Glomerular endothelial cell (primary cell): ENCODE results near the gene TEX22. TPM values are rescaled to one million over a fixed set of nuclear protein-coding genes. Genes with fewer than 3 reads are reported as not detected.

Experiments used
- DNase-seq: peaks from one replicate; pipeline ENCODE4 v3.0.0-alpha.2; 2011; ENCODE audit warnings: low read depth, low spot score; ENCODE audit errors: extremely low read depth
- total RNA-seq: library from RNA; depleted of rRNA; stranded (reverse); fragments of >200 nt; gene quantifications from 2 replicates; pipeline ENCODE4 v1.2.3, GENCODE V29; 2015

Gene TEX22
- total RNA-seq, 1 donor from 2014 or later, result 0.18 TPM

DNA sequence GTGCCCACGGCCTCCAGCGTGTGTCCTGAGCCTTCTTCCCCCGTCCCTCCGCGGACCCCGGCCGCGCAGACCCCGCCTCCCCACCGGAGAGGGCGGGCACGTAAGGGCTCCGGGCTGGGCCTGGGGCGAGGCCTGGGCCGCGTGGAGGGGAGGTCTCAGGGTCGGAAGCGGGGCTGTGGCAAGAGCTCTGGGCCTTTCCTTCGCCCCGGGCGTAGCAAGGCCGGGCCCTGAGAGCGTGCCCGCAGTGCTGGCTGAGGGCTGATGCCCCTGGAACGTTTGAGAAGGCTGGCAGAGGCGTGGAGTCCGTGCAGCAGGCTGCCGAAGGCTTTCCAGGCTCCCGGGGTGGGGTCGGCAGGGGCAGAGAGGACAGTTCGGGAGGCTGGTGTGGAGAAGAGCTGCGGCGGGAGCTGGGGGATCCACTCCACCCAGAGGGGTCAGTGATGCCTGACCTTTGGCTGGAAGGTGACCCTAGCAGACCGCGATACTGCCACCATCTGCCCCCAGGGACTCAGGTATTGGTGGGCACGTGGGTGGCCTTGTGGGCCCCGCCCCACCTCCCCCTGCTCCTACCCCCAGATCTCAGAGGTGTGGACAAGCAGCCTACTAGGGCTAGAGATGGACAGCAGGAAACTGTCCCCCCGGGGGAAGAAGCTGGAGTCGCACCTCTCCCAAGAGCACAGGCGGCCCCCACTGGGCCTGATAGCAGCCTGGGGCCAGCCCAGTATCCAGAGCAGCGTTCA, 558 bp downstream of the TEX22 start:
- no peak for DNase-seq

- DNase-seq, result no peak
These were observed 1.1 kb downstream of the TEX22 start for GRCh38 chr14:105399466-105399775.

DNA sequence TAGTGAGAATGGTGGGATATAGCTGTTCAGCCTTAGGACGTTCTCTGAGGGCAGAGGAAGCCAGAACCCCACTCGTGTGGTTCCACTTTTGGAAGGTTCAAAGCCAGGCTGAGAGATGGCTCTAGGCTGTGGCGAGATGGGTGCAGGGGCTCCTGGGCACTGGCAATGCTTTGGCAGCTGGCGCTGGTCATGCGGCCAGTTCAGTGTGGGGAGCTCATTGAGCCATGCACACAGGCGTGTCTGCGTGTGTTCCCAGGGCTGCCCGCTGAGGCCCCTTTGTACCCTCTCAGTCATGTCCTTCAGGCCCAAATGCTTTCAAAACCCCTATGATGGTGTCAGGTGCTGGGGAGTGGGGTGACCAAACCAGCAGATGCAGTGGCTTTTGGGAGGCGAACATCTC, 1.7 kb downstream of the TEX22 start:
- DNase-seq, result no peak

- no peak for DNase-seq
These were observed 3.4 kb downstream of the TEX22 start for GRCh38 chr14:105401699-105402098.

- no peak for DNase-seq
These were observed 10.3 kb downstream of the TEX22 start for GRCh38 chr14:105408592-105408991.

DNA sequence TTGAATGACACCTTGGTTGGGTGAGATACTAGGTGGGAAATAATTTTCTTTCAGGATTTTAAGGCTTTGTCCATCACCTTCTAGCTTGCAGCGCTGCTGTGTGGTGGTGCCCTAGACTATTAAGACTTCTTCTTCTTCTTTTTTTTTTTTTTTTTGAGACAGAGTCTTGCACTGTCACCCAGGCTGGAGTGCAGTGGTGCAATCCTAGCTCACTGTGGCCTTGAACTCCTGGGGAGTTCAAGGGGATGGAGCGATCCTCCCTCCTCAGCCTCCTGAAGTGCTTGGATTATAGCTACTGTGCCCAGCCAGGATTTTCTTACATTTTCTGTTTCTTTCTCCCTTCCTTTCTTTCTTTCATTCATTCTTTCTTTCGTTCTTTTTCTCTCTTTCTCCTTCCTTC, 11.0 kb downstream of the TEX22 start:
- DNase-seq, result no peak

DNA sequence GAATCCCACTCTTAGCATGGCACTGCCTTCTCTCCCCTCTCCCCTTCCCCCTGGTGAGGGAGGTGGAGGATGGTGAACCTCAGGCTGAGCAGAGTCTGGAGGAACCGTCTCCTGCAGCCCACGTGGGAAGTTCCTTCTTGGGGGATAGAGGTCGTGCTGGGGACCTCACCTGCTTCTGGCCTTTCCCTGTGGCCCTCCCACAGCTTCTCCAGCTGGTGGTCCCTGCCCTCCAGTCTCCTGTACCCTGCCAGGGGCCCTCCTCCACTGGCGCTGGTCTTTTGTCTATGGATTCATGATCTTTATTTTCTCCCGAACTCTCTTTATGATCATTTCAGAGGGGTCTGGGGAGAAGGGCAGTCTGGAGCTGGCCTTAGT, 12.3 kb downstream of the TEX22 start:
- DNase-seq, result no peak

DNA sequence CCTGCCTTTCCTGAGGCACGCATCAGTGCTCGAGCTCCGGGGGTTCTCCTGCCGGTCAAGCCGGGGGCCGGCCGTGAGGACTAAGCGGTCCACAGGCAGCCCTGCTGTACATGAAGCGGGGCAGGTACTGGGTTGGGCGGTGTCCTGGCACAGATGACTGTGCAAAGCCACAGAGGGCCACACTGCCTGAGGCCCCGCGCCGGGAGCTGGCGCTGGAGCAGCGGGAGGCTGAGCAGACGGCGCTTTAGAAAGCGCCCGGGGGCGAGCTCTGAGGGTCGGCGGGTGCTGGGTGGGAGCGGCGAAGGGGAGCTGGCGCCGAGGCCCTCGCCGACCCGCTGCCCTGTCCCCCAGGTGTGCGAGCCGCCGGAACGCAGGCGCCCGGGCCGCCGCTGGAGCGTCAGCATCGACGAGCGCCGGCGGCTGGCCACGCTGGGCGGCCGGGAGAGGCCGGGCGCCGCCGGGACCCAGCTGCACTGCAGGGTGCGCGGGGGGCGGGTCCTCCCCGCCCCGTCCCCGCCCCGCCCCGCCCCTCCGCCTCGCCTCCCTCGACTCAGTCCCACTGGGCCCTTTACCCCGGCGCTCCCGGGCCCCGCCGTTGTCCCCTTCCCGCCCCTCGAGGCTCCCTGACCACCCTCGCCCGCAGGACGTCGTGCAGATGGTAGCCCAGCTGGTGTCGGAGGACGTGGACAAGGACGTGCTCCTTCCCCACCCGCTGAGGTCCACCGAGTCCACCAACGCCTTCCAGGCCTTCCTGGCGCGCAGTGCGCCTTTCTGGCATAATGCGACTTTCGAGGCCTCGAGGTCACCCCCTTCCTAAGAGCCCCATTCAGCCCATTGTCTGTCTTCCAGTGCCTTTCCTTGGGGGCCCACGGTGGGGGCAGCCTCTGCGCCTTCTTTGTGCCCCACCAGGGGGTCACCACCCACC, 12.9 kb downstream of the TEX22 start:
- no peak for DNase-seq

DNA sequence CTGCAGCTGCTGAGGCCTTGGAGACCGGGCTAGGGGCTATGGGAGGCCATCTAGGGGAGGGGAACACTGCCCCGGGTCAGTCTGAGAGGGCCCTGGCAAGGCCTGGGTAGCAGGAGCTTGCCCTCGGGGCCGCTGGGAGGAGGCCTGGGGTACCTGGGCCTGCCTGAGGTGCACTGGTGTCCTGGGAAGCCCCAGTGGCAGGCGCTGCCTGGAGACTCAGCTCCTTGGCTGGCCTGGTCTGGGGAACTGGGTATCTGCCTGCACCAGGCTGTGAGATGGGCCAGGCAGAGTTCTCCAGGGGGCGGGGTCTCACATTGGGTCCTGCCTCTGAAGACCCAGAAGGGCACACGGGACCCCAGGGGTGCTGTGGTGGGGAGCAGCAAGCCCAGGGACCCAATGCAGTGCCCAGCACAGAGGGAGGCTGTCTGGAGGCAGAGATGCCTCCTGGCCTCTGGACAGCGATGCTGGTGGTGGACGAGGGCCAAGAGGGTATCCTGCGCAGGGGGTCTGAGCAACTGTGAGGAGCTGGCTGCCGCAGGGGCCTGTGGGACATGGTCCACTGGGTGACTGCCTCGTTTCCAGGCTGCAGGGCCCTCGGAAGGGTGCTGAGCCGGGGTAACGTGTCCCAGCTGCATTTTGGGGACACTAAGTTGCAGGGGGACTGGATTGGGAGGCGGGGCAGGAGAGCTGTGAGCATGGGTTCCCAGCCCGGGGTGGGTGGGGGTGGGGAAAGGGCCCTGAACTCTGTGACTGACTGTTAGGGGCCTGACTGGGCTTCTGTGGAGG, 13.8 kb downstream of the TEX22 start:
- DNase-seq, result no peak

- no peak for DNase-seq
These were observed 14.6 kb downstream of the TEX22 start for GRCh38 chr14:105412771-105413543.

DNA sequence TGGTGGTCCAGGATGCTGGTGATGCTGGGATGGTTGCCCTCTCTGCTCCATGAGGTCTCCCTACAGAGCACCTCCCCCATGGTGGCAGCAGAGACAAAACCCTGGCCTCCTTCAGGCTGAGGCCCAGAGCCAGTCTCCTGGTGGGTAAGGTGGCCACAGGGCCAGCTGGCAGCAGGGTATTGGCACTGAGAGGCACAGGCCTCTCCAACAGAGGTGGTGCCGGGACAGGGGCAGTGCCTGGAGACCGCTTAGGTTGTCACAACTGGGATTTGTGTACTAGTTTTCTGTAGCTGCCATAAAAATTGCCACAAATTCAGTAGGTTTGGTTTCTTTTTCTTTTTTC, 15.2 kb downstream of the TEX22 start:
- no peak for DNase-seq

DNA sequence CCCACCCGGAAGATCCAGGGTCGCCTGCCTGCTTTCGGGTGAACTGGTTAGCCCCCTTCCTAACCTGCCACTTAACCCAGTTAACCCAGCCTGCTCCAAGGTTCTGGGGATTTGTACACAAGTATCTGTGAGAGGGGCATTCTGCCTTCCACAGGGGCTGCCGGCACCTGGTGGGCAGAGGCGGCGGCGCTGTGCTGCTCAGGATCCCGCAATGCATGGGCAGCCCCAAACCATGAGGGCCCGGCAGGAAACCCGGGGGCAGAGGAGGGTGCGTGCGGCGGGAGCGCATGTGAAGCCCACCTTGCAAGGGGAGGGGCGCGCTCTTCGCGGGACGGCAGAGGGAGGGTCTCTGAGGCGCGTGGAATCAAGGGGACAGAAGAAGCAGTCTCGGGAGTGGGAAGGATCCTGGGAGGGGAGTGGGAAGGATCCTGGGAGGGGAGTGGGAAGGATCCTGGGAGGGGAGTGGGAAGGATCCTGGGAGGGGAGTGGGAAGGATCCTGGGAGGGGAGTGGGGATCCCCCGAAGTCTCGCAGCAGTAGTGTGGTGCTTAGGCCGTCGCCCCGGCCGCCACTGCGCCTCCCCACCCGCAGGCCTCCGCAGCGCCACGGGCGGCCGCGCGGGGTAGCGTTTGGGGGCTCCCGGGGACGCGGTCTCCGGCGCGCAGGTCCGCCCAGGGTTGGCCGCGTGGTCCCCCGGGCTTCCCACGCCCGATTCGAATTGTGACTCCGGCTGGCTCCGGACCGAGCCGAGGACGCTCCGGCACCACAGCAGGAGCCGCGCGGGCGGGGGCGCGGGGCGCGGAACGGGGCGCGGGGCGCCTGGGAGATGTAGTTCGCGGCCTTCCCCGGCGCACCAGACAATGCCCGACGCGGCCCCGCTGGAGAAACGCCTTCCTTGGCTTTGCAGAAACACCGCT, 16.4 kb downstream of the TEX22 start:
- no peak for DNase-seq

DNA sequence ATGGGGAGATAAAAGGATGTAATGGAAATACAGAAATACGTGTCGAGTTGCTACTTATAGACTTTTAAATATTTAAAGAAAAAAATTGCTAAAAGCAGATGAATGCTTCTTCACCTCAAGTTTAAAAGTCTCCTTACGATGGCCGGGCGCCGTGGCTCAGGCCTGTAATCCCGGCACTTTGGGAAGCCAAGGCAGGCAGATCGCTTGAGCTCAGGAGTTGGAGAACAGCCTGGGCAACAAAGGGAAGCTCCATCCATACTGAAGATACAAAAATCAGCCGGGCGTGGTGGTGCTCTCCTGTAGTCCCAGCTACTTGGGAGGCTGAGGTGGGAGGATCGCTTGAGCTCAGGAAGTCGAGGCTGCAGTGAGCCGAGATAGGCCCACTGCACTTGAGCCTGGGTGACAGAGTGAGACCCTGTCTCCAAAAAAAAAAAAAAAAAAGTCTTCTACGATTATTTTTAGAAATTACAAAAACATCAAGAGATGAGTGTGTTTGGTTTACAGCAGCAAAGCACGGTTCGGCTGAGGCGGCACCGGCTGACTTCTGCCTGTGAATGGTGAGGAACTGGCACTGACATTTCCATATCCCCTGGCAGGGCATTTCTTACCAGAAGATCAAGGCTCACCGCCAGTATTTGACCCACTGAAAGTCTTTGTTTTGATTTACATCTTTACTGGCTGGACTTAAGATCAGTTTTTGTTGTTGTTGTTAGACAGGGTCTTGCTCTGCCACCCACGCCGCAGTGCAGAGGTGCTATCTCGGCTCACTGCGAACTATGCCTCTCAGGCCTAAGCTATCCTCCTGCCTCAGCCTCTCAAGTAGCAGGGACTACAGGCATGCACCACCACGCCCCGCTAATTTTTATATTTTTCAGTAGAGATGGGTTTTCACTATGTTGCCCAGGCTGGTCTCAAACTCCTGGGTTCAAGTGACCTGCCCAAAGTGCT, 17.4 kb downstream of the TEX22 start:
- no peak for DNase-seq

DNA sequence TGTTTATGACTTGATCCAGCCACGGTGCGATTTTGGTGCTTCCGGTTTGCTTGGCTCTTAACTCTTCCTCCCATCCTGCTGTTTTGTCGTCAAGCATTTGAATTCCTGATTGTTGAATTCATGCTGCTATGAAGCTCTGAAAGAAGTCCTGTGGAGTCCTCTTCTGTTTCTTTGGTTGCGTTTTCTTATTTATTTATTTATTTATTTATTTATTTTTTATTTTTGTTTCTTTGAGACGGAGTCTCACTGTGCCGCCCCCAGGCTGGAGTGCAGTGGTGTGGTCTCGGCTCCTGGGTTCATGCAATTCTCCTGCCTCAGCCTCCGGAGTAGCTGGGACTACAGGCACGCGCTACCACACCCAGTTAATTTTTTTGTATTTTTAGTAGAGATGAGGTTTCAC, 18.3 kb downstream of the TEX22 start:
- no peak for DNase-seq

GRCh38 chr14:105417690-105418121, 19.4 kb downstream of the TEX22 start:
- no peak for DNase-seq

DNA sequence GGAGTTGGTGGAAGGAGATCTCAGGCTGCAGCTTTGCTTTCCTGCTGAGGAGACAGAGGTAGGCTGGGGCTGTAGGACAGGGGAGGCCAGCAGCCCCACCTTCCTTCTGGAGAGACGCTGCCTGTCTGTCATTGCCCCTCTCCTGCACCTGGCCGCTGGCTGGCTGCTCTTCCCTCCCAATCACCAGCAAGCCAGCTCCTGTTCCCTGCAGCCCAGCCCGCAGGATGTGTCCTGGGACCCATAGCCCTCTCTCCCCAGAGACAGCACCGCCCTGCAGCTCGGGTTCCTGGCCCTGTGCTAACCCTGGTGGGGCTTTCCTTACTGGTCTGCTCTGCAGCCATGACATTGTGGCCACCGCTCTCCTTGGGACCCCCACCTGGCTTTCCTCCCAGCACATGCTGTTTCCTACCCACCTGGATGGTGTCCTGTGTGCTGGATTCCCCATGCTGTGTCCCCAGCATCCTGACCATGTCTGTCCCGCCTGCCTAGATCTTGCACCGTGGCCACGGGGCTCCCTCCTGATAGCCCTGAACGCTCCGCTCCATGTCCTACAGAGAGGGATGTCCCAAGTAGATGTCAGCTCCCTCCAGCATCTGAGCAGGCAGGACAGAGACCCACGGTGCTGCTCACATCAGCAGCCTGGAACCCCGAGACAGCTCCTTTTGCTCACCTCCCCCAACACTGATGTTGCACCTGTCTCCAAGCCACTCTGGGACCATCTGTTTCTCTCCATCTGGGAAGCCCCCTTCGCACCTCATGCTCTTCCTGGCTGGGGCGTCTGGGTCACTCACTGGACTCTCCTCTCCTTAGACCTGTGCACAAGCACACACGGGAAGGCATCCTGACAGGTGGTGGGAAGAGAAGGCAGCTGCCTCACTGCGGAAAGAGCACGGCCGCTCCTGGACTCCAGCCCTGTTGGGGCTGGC, 20.2 kb downstream of the TEX22 start:
- no peak for DNase-seq
